ENCODE results near the gene C22orf39. TPM values are rescaled to one million over a fixed set of nuclear protein-coding genes. Genes with fewer than 3 reads are reported as not detected.

The C22orf39 gene
- total RNA-seq, 4 donors from 2014 or later, result 69.4 to 107 (median 97.0) TPM

GRCh38 chr22:19420321-19420720 is 27.2 kb downstream of the C22orf39 start:
- H3K36me3 ChIP-seq, result no peaks in the 10 kb centered on the region
- no peak for ATAC-seq
- TF ChIP-seq POLR2AphosphoS5 (IDR thresholded peaks at IDR 0.05) (no peak), CTCF (IDR thresholded peaks at IDR 0.05) (no peak), POLR2A (IDR thresholded peaks at IDR 0.05) (no peak), EP300 (IDR thresholded peaks at IDR 0.05) (no peak)
- no peaks in the 10 kb centered on the region for H3K27me3 ChIP-seq
- H3K4me1 ChIP-seq, result peaks cover 0 to 22% (median 0%) of the 10 kb centered on the region in 3 donors
- WGBS, 2 donors (ENCODE audit: low coverage in 1 of 2), result 97 to 100% methylated on average over 1 to 6 of the region's 6 CpGs
- H3K27ac ChIP-seq, result no peak overlapping the region
- no peak overlapping the region for H3K4me3 ChIP-seq
- no peaks in the 10 kb centered on the region for H3K9me3 ChIP-seq

DNA sequence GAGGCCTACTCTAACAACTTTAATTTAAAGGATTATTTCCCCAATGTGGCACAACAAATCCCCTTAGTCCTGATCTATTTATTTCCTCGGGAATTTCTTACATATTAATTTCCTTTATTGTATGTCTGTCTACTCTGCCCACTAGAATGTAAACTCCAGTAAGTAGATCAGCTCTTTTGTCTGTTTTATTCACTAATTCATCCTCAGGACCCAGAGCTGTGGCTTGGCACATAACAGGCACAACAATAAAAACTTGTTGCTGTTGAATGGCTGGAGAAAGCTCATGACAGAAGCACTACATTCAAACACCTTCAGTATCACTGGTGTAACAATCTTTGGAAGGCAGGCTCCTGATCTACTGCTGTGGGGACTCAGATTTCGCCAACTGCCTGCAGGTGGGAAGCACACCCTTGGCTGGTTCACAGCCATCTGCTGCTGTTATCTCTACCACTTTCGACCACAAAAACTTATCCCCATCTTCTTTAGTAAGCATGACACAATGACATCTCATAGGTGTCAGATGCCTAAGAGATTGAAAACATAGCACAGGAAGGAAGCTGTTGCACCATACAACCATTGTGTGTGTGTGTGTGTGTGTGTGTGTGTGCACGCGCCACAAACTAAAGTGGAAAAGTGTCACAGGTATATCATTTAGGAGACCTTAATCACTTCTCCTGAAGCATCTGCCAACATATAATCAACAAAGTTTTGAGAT is 27.9 kb downstream of the C22orf39 start:
- no peak overlapping the region for H3K27ac ChIP-seq
- no peaks in the 10 kb centered on the region for H3K27me3 ChIP-seq
- H3K36me3 ChIP-seq, result no peaks in the 10 kb centered on the region
- H3K9me3 ChIP-seq, result no peaks in the 10 kb centered on the region
- 76 to 94% methylated on average over 2 to 5 of the region's 5 CpGs for WGBS, 2 donors (ENCODE audit: low coverage in 1 of 2)
- TF ChIP-seq CTCF (IDR thresholded peaks at IDR 0.05), result no peak
- no peak for TF ChIP-seq POLR2A (IDR thresholded peaks at IDR 0.05)
- no peak for TF ChIP-seq EP300 (IDR thresholded peaks at IDR 0.05)
- TF ChIP-seq POLR2AphosphoS5 (IDR thresholded peaks at IDR 0.05), result no peak
- H3K4me3 ChIP-seq, result no peak overlapping the region
- ATAC-seq, result no peak
- H3K4me1 ChIP-seq, result peaks cover 0 to 22% (median 0%) of the 10 kb centered on the region in 3 donors

DNA sequence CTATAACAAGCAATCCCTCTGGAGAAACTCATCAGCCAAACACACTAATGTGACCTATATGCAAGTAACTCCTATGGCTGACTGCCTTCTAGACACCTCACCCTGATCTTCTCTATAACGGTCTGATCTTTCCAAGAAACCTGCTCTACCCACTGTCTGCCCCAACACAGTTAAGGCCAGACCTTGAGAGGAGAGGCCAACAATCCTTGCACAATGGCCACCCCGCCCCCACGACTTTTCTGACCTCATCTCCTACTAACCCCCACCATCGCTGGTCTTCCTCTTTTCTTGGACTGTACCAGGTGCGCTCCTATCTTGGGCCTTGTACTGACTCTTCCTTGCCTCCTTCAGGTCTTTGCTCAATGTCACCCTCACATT is 28.4 kb downstream of the C22orf39 start:
- Histone ChIP-seq H3K27me3 (no peaks in the 10 kb centered on the region), H3K4me1 (peaks cover 0 to 18% (median 0%) of the 10 kb centered on the region in 3 donors), H3K4me3 (no peak overlapping the region), H3K36me3 (no peaks in the 10 kb centered on the region), H3K27ac (no peak overlapping the region), H3K9me3 (no peaks in the 10 kb centered on the region)
- ATAC-seq, result no peak
- WGBS, 2 donors (ENCODE audit: low coverage in 1 of 2), result 88 to 93% methylated on average over 5 of the region's 5 CpGs
- TF ChIP-seq EP300 (IDR thresholded peaks at IDR 0.05) (no peak), CTCF (IDR thresholded peaks at IDR 0.05) (no peak), POLR2AphosphoS5 (IDR thresholded peaks at IDR 0.05) (no peak), POLR2A (IDR thresholded peaks at IDR 0.05) (no peak)

GRCh38 chr22:19412923-19413322 is 34.6 kb downstream of the C22orf39 start:
- 89 to 100% methylated on average over 1 to 4 of the region's 4 CpGs for WGBS, 2 donors (ENCODE audit: low coverage in 1 of 2)
- Histone ChIP-seq H3K4me1 (no peaks in the 10 kb centered on the region), H3K4me3 (no peak overlapping the region), H3K9me3 (no peaks in the 10 kb centered on the region), H3K36me3 (peaks cover 0 to 33% of the 10 kb centered on the region in 2 donors), H3K27me3 (no peaks in the 10 kb centered on the region), H3K27ac (no peak overlapping the region)
- no peak for TF ChIP-seq CTCF (IDR thresholded peaks at IDR 0.05)
- TF ChIP-seq POLR2A (IDR thresholded peaks at IDR 0.05), result no peak
- no peak for ATAC-seq

DNA sequence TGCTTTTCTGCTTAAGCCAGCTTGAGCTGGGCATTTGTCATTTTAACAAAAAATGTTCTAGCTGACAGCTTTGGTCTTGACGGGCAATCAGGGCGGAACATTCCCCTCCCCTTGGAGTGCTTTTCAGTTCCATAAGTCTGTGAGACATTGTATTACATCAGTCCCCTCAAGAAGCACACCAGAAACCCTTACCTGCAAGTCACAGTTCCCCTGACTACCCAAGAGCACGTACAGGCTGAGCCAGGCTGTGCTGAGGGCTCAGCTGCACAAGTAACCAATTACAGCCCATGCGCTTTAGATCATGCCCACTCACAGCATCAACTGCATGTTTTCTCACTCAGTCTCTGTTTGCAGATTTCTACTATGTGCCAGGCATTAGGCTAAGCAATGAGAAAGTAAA is 35.0 kb downstream of the C22orf39 start:
- no peak overlapping the region for H3K4me3 ChIP-seq
- TF ChIP-seq POLR2AphosphoS5 (IDR thresholded peaks at IDR 0.05), result no peak
- TF ChIP-seq POLR2A (IDR thresholded peaks at IDR 0.05), result no peak
- no peak for TF ChIP-seq CTCF (IDR thresholded peaks at IDR 0.05)
- TF ChIP-seq EP300 (IDR thresholded peaks at IDR 0.05), result no peak
- no peaks in the 10 kb centered on the region for H3K4me1 ChIP-seq
- 60 to 82% methylated on average over 2 to 3 of the region's 4 CpGs for WGBS, 2 donors (ENCODE audit: low coverage in 1 of 2)
- no peaks in the 10 kb centered on the region for H3K9me3 ChIP-seq
- no peak overlapping the region for H3K27ac ChIP-seq
- H3K36me3 ChIP-seq, result peaks cover 0 to 38% of the 10 kb centered on the region in 2 donors
- no peak for ATAC-seq
- no peaks in the 10 kb centered on the region for H3K27me3 ChIP-seq
